Activated naive CD4-positive, alpha-beta T cell treated with anti-CD3 and anti-CD28 coated beads, Interleukin-2, amount 50 U/mL, for 16 hours (primary cell): ENCODE data around the gene CEP63.

Source experiments
- DNase-seq: peaks from one replicate; pipeline ENCODE4 v3.0.0-alpha.2; 2020

Gene CEP63

GRCh38 chr3:134485718-134486576, at the start of gene CEP63, which contains the start of gene ANAPC13:
CEP63 (plus strand) TSS chr3:134486057; CDS start chr3:134495321, 9,264 bp downstream.
ANAPC13 (minus strand) TSS chr3:134485985; CDS start chr3:134482904, 3,081 bp downstream.
- peak; percentile 92 for DNase-seq

- DNase-seq, result no peak
These were observed 48.6 kb upstream of the CEP63 start for GRCh38 chr3:134437211-134437752.

- DNase-seq, result no peak
These were observed 44.5 kb upstream of the CEP63 start for GRCh38 chr3:134441321-134441720.

GRCh38 chr3:134441821-134442220, 44.0 kb upstream of the CEP63 start:
- DNase-seq, result no peak

- DNase-seq, result no peak
These were observed 40.8 kb upstream of the CEP63 start for GRCh38 chr3:134445095-134445494.

GRCh38 chr3:134445636-134446035, 40.2 kb upstream of the CEP63 start:
- DNase-seq, result no peak

- DNase-seq, result no peak
These were observed 39.1 kb upstream of the CEP63 start for GRCh38 chr3:134446800-134447199.

- no peak for DNase-seq
These were observed 38.5 kb upstream of the CEP63 start for GRCh38 chr3:134447351-134447750.

- DNase-seq, result no peak
These were observed 37.2 kb upstream of the CEP63 start for GRCh38 chr3:134448664-134449063.

- no peak for DNase-seq
These were observed 36.6 kb upstream of the CEP63 start for GRCh38 chr3:134449277-134449676.

GRCh38 chr3:134449951-134450350, 35.9 kb upstream of the CEP63 start:
- DNase-seq, result no peak

GRCh38 chr3:134453631-134454030, 32.2 kb upstream of the CEP63 start:
- no peak for DNase-seq

- no peak for DNase-seq
These were observed 28.3 kb upstream of the CEP63 start for GRCh38 chr3:134457376-134458074.

GRCh38 chr3:134458406-134458945, 27.4 kb upstream of the CEP63 start:
- DNase-seq, result no peak

- no peak for DNase-seq
These were observed 26.3 kb upstream of the CEP63 start for GRCh38 chr3:134459562-134459961.

GRCh38 chr3:134460965-134461364, 24.9 kb upstream of the CEP63 start:
- DNase-seq, result no peak

- no peak for DNase-seq
These were observed 23.4 kb upstream of the CEP63 start for GRCh38 chr3:134462331-134462941.

- DNase-seq, result no peak
These were observed 22.2 kb upstream of the CEP63 start for GRCh38 chr3:134463676-134464063.

- DNase-seq, result no peak
These were observed 21.7 kb upstream of the CEP63 start for GRCh38 chr3:134464064-134464688.

- DNase-seq, result no peak
These were observed 21.0 kb upstream of the CEP63 start for GRCh38 chr3:134464689-134465365.

- no peak for DNase-seq
These were observed 19.5 kb upstream of the CEP63 start for GRCh38 chr3:134466331-134466730.

- DNase-seq, result no peak
These were observed 17.3 kb upstream of the CEP63 start for GRCh38 chr3:134468519-134468918.
